Germinal center (tissue), 1 donor: Measurements from ENCODE around the gene CCDC192.
"Not testable (repeated sequence)": the region's sequence is repeated elsewhere in the genome, so short reads cannot be mapped to it uniquely, and the experiment has no call there.

ENCODE experiments used
- DNase-seq: peaks from one replicate; pipeline ENCODE4 v3.0.0; 2012; ENCODE audit warnings: mixed read lengths, low spot score

The CCDC192 gene

GRCh38 chr5:127699416-127699815 lies 3.8 kb upstream of the CCDC192 start:
- DNase-seq = no peak

GRCh38 chr5:127700237-127700766 lies 2.9 kb upstream of the CCDC192 start:
- DNase-seq = no peak

GRCh38 chr5:127702434-127702833 lies 757 bp upstream of the CCDC192 start:
- no peak for DNase-seq

GRCh38 chr5:127705120-127705892 lies 2.1 kb downstream of the CCDC192 start:
- DNase-seq = no peak

DNA sequence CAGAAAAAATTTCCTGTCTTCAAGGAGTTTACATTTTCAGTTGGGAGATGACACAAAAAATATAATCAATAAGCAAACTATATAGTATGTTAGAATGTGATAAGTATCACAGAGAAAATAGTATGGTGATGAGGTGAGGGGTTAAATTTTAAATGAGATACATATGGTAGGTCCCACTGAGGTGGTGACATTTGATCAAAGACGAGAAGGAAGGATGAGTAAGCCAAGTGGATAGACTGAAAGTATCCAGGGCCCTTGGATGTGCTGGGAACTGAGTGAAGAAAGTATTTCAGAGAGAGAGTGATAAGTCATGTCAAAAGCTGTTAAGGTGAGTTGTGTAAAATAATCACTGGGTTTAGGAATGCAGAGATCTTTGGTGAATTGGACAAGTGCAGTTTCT lies 3.5 kb downstream of the CCDC192 start:
- no peak for DNase-seq

GRCh38 chr5:127707209-127707608 lies 4.0 kb downstream of the CCDC192 start:
- no peak for DNase-seq

DNA sequence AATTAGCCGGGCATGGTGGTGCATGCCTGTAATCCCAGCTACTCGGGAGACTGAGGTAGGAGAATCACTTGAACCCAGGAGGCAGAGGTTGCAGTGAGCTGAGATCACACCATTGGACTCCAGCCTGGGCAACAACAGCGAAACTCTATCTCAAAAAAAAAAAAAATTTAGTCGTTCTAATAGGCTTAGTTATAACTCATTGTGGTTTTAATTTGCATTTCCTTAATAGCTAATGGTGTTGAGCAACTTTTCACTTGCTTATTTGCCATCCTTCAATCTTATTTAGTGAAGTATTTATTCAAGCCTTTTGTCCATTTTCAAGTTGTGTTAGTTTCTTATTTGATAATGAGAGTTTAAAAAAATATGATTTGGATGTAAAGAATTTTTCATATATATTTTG lies 9.9 kb downstream of the CCDC192 start:
- not testable (repeated sequence) for DNase-seq

DNA sequence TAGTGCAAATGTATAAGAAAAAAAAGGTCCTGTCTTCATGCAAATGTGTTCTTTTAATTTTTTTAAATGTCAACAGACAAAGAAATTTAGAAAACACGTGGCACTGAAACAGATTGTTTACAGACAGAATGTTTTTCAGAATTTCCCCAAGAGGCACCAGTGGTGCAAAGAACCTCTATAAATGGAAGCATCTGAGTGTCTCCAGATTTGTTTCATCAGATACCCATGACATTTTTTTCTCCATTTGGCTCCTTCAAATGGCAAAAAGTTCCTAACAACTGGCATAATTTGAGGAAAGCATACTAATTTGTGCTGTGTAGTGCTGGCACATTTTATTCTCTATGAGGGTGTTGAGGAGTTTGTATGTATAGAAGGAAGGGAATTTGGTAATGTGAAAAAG lies 15.0 kb downstream of the CCDC192 start:
- no peak for DNase-seq

DNA sequence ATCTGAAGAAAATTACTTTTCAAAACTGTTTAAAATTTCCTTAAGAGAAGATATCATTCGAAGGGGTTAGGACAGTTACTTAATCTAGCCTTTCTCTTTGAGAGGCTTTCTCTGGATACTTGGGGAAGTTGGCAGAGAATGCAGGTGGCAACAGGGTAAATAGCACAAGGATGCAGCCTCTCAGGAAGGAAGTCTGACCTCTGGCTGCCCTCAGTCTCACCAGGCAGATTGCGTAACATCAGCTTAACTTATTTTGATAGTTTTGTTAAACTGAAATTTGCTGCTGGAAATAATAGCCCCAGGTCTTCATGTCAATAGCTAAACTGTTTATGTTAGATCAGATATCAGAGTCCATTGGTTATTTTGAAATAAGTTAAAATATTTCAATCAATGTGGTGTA lies 20.4 kb downstream of the CCDC192 start:
- DNase-seq = no peak

GRCh38 chr5:127725673-127726072 lies 22.5 kb downstream of the CCDC192 start:
- DNase-seq = no peak

GRCh38 chr5:127732963-127733362 lies 29.8 kb downstream of the CCDC192 start:
- no peak for DNase-seq

DNA sequence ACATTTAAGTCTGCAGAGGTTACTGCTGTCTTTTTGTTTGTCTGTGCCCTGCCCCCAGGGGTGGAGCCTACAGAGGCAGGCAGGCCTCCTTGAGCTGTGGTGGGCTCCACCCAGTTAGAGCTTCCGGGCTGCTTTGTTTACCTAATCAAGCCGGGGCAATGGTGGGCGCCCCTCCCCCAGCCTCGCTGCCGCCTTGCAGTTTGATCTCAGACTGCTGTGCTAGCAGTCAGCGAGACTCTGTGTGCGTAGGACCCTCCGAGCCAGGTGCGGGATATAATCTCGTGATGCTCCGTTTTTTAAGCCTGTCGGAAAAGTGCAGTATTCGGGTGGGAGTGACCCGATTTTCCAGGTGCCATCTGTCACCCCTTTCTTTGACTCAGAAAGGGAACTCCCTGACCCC lies 36.2 kb downstream of the CCDC192 start:
- not testable (repeated sequence) for DNase-seq

GRCh38 chr5:127739807-127740384 lies 36.7 kb downstream of the CCDC192 start:
- DNase-seq = no peak

DNA sequence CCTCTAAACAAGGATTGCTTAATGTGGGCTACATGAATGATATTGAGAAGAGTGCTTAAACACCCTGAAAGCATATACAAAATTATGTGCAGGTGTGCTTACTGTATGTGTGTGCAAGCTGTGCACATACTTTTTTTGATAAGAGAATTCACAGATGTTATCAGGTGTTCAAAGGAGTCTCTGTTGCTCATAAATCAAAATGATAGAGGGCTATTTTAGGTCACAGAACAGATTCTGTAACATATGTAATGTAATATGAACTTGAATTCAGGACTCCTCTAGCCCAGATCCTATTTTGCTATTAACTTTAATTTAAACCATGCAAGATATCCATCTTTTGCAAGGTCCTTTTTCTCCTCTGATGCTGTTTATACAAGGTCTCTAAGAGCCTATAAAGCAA lies 38.2 kb downstream of the CCDC192 start:
- DNase-seq = no peak

GRCh38 chr5:127744241-127744640 lies 41.0 kb downstream of the CCDC192 start:
- no peak for DNase-seq

GRCh38 chr5:127746756-127747155 lies 43.6 kb downstream of the CCDC192 start:
- peak; percentile 5 for DNase-seq

DNA sequence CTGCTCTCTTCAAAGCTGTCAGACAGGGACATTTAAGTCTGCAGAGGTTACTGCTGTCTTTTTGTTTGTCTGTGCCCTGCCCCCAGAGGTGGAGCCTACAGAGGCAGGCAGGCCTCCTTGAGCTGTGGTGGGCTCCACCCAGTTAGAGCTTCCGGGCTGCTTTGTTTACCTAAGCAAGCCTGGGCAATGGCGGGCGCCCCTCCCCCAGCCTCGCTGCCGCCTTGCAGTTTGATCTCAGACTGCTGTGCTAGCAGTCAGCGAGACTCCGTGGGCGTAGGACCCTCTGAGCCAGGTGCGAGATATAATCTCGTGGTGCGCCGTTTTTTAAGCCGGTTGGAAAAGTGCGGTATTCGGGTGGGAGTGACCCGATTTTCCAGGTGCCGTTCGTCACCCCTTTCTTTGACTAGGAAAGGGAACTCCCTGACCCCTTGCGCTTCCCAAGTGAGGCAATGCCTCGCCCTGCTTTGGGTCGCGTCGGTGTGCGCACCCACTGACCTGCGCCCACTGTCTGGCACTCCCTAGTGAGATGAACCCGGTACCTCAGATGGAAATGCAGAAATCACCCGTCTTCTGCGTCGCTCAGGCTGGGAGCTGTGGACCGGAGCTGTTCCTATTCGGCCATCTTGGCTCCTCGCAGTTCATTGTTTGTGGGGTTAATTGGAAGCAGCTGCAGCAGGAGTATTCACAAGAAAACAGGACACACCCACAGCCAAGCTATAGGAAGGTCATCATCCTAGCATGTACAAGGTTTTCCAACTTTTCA lies 49.5 kb downstream of the CCDC192 start:
- not testable (repeated sequence) for DNase-seq

DNA sequence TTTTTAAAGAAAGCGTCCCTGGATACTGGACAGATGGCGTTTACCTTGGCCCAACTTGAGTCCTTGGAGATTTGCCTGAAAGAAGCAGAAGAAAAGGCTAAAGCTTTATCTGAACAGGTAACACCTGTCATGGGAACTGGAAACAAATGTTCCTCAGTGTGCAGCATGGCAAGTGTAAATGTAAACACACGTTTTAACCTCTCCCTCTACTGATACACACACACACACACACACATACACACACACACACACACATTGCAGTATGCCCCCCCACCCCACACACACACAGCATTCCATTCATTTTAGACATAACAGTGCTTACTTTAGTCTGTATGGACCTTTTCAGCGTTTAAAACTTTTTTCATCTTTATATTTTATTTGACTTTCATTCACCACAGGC lies 51.1 kb downstream of the CCDC192 start:
- no peak for DNase-seq

- DNase-seq = no peak
Measured at GRCh38 chr5:127754706-127755105, 51.5 kb downstream of the CCDC192 start.

GRCh38 chr5:127757576-127757975 lies 54.4 kb downstream of the CCDC192 start:
- peak; percentile 11 for DNase-seq

- no peak for DNase-seq
Measured at GRCh38 chr5:127758766-127759283, 55.6 kb downstream of the CCDC192 start.

DNA sequence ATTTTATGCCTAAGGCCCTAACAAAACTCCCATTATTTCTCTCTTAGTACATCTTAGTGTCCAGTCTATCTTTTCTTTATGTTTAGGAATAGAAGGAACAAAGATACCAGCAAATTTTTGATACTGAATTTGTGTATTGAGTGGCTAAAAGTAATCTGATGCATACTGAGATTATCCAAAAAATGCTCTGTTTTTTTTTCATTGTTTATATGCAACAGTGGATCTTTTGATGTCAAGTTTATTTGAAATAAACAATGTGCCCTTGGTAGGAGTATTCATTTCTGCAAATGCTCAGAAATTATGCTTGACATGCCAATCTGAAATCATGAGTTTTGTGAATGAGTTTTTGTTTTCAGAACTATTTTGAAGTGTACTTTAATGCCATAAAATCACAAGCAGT lies 58.7 kb downstream of the CCDC192 start:
- DNase-seq = no peak

- no peak for DNase-seq
Measured at GRCh38 chr5:127762412-127762811, 59.2 kb downstream of the CCDC192 start.
